HUES64 (cell line): ENCODE measurements around the gene GPALPP1.
A peak's percentile ranks its signal among the peaks of the same experiment; 100 is the strongest.
"Not testable (repeated sequence)": the region's sequence is repeated elsewhere in the genome, so short reads cannot be mapped to it uniquely, and the experiment has no call there.

ENCODE experiments used
- H3K27ac ChIP-seq: 2 replicates; pipeline ENCODE4 v1.7.0; 2013; ENCODE audit warnings: low read depth, low read length, inconsistent platforms
- H3K27me3 ChIP-seq: 2 replicates; pipeline ENCODE4 v1.6.1; 2013; ENCODE audit warnings: mild to moderate bottlenecking, low read length; ENCODE audit not compliant: insufficient read depth
- H3K36me3 ChIP-seq: 2 replicates; pipeline ENCODE4 v1.6.1; 2013; ENCODE audit warnings: mild to moderate bottlenecking, low read length; ENCODE audit not compliant: insufficient read depth
- H3K4me1 ChIP-seq: 2 replicates; pipeline ENCODE4 v1.6.1; 2013; ENCODE audit warnings: mild to moderate bottlenecking, low read length, moderate library complexity; ENCODE audit not compliant: insufficient read depth
- H3K4me3 ChIP-seq: 2 replicates; pipeline ENCODE4 v1.5.1; 2013; ENCODE audit warnings: mild to moderate bottlenecking, low read length, moderate library complexity
- H3K9ac ChIP-seq: 2 replicates; pipeline ENCODE4 v1.6.1; 2013; ENCODE audit warnings: mild to moderate bottlenecking, low read depth, low read length
- H3K9me3 ChIP-seq: 2 replicates; pipeline ENCODE4 v1.6.1; 2013; ENCODE audit warnings: low read depth, low read length; ENCODE audit not compliant: insufficient read depth
- WGBS: fragments of 150-250, 120-280 bp; methylation state at CpG from one replicate; pipeline ENCODE4 v1.1.7; 2013; ENCODE audit warnings: missing lambda C conversion rate; 5-methylcytosine and 5-hydroxymethylcytosine counted together

Gene GPALPP1

DNA sequence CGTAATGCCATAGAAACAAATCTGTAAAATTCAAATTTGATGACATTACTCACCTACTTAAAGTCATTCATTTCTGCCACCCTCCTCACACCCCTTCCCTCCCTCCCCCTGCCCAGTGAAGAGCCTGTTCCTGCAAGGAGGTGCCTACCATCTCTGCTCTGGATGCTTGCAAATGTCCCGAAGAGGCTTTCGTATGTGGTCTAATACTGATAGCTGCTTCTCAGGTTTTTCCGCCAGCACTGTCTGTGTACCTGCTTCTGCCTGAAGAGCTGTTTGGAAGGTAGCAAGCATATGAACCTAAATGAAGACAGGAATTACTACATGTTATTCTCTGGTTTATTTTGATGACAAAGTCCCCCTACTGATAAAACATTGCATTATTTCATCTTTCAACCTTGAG, 57.1 kb downstream of the GPALPP1 start:
- Histone ChIP-seq H3K36me3 (no peaks in the 10 kb centered on the region), H3K27ac (no peak overlapping the region), H3K9ac (0 out of 2 replicates have a peak overlapping the region, but pooled peaks have one; percentile 4), H3K4me1 (0 out of 2 replicates have a peak, but pooled peaks cover 5% of the 10 kb centered on the region), H3K4me3 (peak overlapping the region; percentile 55), H3K27me3 (no peaks in the 10 kb centered on the region), H3K9me3 (no peaks in the 10 kb centered on the region)
- 80% methylated on average over 4 of the region's 4 CpGs for WGBS

DNA sequence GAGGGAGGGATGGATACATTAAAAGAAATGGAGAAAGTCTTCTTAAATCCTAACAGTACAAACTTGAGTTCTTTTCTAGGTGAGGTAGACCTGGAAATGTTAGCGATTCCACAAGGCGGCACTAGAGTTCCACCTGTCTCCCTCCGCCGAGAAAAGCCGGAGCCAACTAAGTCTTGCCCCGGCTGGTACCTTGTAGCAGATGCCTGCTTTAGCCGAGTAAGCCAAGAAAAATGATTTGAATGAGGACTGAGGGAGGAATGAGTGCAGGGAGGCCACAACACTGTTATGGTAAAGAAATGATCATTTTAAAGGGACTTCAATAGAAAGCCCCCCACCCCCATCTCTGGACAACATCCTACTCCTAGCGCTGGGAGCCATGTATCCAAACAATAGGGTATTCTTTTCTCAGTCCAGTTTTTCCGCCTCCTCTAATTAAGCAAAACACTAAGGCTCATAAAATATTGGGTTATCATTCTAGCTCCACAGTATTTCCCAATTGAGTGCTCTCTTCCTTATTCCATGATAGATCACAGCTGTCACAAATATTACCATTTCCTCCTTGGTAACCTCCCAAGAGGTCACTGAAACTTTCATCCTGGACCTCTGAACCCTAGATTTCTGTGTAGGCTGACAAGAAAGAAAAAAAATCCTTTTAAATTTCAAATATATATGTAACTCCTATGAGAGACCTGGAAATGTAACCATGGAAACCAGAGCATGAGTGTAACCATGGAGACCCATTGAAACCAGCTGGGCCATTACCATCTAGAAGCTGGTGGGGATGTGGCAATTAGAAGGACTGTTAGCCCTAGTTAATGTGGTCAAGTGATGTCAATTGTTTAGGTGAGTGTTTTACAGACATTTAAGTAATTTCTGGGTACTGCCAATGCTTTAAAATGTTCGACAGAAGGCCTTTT, 58.3 kb downstream of the GPALPP1 start:
- Histone ChIP-seq H3K36me3 (no peaks in the 10 kb centered on the region), H3K9ac (no peak overlapping the region), H3K4me1 (0 out of 2 replicates have a peak, but pooled peaks cover 5% of the 10 kb centered on the region), H3K4me3 (peak overlapping the region; percentile 55), H3K9me3 (no peaks in the 10 kb centered on the region), H3K27me3 (no peaks in the 10 kb centered on the region), H3K27ac (no peak overlapping the region)
- 32% methylated on average over 10 of the region's 10 CpGs for WGBS

DNA sequence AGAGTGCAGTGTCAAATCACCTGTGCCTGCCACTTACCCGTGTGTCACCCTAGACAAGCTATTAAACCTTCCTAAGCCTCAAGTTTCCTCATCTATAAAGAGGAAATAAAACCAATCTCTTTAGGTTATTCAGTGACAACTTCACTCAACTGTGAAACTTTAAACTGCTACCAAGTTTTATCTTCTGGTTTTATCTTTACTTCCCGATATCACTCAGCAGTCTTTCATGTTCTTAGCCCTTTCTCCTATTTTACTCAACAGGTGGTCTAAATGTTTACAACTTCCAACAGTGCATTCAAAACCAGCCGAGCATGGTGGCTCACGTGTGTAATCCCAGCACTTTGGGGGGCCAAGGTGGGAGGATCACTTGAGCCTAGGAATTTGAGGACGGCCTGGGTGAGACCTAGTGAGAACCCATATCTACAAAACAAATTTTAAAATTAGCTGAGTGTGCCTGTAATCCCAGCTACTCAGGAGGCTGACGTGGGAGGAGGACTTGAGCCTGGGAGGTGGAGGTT, 59.6 kb downstream of the GPALPP1 start:
- H3K36me3 ChIP-seq = no peaks in the 10 kb centered on the region
- H3K9me3 ChIP-seq = no peaks in the 10 kb centered on the region
- H3K9ac ChIP-seq = no peak overlapping the region
- 60% methylated on average over 6 of the region's 6 CpGs for WGBS
- H3K27me3 ChIP-seq = no peaks in the 10 kb centered on the region
- H3K4me3 ChIP-seq = no peak overlapping the region
- no peak overlapping the region for H3K27ac ChIP-seq
- 0 out of 2 replicates have a peak, but pooled peaks cover 5% of the 10 kb centered on the region for H3K4me1 ChIP-seq

DNA sequence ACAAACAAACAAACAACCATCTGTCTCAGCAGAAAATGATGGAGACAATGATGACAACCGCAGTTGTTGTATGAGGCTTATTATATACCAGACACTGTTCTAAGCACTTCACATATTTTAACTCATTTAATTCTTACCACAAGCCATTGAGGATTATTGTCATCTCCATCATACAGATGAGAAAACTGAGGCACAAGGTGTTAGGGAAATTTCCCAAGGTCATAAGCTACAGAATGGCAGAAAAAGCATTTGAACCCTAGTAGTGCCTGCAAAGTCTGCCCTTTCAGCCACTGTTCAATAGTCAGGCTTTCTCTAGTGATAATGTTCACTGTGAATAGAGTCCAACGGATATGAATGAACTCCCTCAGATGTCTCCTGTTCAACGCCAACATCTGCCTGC, 60.1 kb downstream of the GPALPP1 start:
- Histone ChIP-seq H3K4me1 (0 out of 2 replicates have a peak, but pooled peaks cover 5% of the 10 kb centered on the region), H3K27me3 (no peaks in the 10 kb centered on the region), H3K27ac (no peak overlapping the region), H3K36me3 (no peaks in the 10 kb centered on the region), H3K9ac (no peak overlapping the region), H3K9me3 (no peaks in the 10 kb centered on the region), H3K4me3 (no peak overlapping the region)
- WGBS = 92% methylated on average over 3 of the region's 3 CpGs

DNA sequence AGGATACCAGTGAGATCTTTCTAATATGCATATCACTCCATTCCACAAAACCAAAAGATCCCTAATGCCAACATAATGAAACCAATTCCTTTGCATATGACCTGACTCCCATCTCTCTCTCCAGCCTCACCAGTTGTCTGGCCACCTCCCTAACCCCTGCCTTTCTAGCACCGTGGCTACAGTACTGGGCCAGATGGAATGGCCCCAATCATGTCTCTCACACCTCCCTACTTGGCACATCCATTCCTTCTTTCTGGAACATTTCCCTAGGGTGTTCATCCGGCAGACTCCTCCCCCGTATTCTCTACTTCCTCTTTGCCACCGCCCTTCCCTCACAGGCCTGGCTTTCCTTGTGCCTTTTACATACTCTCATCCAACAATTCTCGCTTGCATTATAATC, 62.0 kb downstream of the GPALPP1 start:
- WGBS = 83% methylated on average over 5 of the region's 5 CpGs
- H3K36me3 ChIP-seq = no peaks in the 10 kb centered on the region
- no peak overlapping the region for H3K4me3 ChIP-seq
- no peak overlapping the region for H3K27ac ChIP-seq
- H3K9me3 ChIP-seq = no peaks in the 10 kb centered on the region
- no peaks in the 10 kb centered on the region for H3K27me3 ChIP-seq
- H3K9ac ChIP-seq = no peak overlapping the region
- 0 out of 2 replicates have a peak, but pooled peaks cover 5% of the 10 kb centered on the region for H3K4me1 ChIP-seq

DNA sequence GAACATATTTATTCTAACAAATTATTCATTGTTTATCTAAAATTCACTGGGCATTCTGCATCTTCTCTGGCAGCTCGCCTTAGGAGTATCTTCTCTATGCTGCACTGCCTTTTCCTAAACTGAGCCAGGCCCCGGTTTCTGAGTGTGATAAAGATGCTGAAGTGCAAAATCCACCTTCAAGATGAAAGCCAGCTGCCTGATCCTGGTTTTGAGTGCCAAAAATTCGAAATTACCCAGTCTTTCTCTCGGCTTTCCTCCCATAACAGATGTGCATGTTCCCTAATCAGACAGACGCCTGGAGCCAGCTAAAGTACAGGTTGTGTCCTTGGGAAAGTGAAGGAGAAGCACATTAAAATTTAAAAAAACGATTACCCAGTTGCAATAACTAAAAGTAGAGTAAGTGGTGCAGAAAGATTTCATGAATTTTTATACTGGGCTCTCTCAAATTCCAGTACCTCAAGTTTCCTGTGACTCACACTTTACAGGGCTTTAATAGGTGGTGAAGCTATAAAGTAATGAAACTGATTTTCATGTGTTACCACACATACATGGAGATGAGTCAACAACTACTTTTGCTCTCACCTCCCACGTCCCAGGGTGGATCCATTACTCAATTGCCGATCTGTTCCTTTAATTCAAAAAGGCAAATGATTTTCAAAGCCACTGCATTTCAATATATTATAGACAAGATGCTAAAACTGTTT, 66.0 kb downstream of the GPALPP1 start:
- Histone ChIP-seq H3K27ac (no peak overlapping the region), H3K9me3 (no peaks in the 10 kb centered on the region), H3K27me3 (no peaks in the 10 kb centered on the region), H3K36me3 (no peaks in the 10 kb centered on the region), H3K4me3 (no peak overlapping the region), H3K9ac (no peak overlapping the region), H3K4me1 (no peaks in the 10 kb centered on the region)
- 90% methylated on average over 8 of the region's 8 CpGs for WGBS

DNA sequence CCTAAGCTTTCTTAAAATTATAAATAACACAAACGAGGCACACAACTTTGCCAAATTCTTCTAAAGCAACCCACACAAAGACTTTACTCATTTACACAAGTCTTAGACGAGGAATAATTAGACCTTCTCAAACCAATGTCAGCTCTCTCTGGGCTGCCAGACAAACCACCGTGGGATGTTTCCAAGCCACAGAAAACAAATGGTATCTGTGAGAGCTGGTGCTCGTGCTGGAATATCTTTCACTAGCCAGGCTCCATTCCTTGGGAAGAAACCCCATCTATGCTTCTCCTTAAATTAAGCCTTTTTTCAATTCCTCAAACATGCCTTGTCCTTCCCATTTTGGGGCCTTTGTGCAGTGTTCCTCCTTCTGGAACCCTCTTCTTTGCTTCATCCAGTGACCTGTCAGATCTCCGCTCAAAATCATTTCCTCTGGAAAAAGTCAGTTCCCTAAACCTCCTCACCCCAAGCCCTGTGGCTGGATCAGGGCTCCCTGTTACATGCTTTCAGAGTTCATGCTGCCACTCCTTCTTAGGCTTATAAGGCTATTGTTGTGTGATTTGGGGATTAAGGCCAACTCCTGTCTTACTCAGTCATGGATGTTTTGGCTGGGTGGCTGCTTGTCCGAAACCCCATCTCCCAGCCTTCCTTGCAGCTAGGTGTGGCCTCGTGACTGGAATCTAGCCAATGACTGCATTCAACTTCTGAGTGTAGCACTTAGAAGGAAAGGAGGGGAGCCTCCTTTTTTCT, 66.7 kb downstream of the GPALPP1 start:
- H3K36me3 ChIP-seq = no peaks in the 10 kb centered on the region
- WGBS = 87% methylated on average over 7 of the region's 7 CpGs
- no peak overlapping the region for H3K9ac ChIP-seq
- H3K4me1 ChIP-seq = no peaks in the 10 kb centered on the region
- no peaks in the 10 kb centered on the region for H3K27me3 ChIP-seq
- H3K9me3 ChIP-seq = no peaks in the 10 kb centered on the region
- no peak overlapping the region for H3K4me3 ChIP-seq
- H3K27ac ChIP-seq = no peak overlapping the region

DNA sequence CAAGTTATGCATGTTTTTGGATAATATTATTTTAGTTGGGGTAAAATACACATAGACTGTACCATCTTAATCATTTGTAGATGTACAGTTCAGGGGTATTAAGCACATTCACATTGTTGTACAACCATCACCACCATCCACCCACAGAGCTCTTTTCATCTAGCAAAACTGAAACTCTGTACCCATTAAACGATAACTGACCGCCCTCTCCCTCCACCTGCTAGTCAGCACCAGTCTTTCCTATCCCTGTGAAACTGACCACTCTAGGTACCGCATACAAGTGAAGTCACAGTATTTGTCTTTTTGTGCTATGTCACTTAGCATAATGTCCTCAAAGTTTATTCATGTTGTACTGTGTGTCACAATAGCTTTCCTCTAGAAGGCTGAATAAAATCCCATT, 70.7 kb downstream of the GPALPP1 start:
- Histone ChIP-seq H3K4me3 (no peak overlapping the region), H3K36me3 (no peaks in the 10 kb centered on the region), H3K27ac (no peak overlapping the region), H3K27me3 (no peaks in the 10 kb centered on the region), H3K4me1 (no peaks in the 10 kb centered on the region), H3K9me3 (no peaks in the 10 kb centered on the region), H3K9ac (no peak overlapping the region)
- 95% methylated on average over 3 of the region's 3 CpGs for WGBS

DNA sequence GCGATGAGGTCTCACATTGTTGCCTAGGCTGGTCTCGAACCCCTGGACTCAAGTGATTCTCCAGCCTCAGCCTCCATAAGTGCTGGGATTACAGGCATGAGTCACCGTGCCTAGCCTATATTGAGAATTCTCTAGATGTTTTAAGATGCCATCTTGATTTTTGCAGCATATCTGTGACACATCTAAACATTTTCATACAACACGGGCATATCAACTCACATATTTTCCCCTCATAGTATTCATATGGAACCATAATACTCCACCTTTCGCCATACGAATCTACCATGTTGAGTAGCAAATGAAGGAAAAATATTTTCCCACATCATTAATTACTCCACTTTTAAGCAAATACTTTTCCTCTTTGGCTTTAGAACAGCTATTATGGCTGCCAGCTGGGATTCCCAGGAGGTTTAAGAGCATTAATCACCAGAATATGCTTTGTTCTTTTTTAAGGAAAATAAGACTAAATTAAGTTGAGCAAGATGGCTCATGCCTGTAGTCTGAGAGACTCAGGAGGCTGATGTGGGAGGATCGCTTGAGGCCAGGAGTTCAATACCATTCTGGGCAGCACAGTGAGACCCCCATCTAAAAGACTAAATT, 74.0 kb downstream of the GPALPP1 start:
- Histone ChIP-seq H3K27me3 (no peaks in the 10 kb centered on the region), H3K9ac (no peak overlapping the region), H3K27ac (no peak overlapping the region), H3K4me3 (no peak overlapping the region), H3K9me3 (no peaks in the 10 kb centered on the region), H3K36me3 (no peaks in the 10 kb centered on the region), H3K4me1 (no peaks in the 10 kb centered on the region)
- WGBS = 85% methylated on average over 7 of the region's 7 CpGs

DNA sequence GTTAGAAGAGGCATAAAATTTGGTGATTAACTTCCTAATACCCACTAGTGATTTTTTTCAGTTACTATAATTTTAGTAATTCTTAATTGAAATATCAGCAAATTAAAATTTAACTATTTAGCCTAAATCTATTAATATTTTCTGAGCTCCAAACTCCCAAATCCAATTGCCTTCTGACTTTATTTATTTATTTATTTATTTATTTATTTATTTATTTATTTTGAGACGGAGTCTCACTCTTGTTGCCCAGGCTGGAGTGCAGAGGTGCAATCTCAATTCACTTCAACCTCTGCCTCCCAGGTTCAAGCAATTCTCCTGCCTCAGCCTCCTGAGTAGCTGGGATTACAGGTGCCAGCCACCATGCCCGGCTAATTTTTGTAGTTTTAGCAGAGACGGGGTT, 74.6 kb downstream of the GPALPP1 start:
- whole genome bisulfite sequencing = over 99% methylated on average over 3 of the region's 3 CpGs
- not testable (repeated sequence) for H3K4me3 ChIP-seq, H3K9me3 ChIP-seq, H3K36me3 ChIP-seq, H3K9ac ChIP-seq, H3K4me1 ChIP-seq, H3K27me3 ChIP-seq, H3K27ac ChIP-seq
